Subcutaneous preadipocyte (primary cell): Measurements from ENCODE around the gene MRPL36. TPM values are rescaled to one million over a fixed set of nuclear protein-coding genes. Genes with fewer than 3 reads are reported as not detected.

Experiments used
- total RNA-seq: library from RNA; depleted of rRNA; stranded (reverse); fragments of >200 nt; gene quantifications from 2 replicates; pipeline ENCODE4 v1.2.3, GENCODE V29; 2012

MRPL36 gene
- total RNA-seq: 59.2 and 60.8 TPM in 2 replicates

GRCh38 chr5:1799602-1800471, at the start of gene MRPL36:
TSS of gene MRPL36 (minus strand) at chr5:1799837. CDS start at chr5:1798935, 902 bp downstream.

DNA sequence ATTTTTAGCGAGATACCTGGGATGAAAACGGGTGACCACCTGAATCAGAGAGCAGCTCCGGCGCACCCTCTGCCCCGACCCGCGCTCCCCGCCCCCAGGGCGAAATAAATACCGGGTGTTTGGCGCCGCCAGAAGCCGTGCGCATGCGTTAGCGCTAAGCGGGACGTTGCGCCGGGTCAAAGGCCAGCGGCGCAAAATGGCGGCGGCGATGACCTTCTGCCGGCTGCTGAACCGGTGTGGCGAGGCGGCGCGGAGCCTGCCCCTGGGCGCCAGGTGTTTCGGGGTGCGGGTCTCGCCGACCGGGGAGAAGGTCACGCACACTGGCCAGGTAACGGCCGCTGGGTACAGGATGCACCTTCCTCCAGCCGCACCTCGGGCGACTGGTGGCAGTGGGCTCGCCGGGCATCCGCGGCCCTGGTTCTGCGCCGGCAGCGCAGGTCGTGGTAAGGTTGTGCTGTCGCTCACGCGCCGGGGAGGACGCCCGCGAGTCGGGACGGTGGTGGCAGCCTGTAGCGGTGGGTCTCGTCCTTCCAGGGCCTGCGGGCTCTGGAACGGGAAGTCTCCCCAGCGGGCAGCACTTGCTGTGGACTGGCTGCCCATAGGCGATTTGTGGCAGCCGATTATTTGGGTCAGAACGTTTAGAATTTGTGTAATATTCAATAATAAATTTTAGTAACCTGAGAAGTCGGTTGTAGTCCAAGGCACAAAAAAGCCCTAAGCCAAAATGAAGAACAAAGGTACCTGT, 1.8 kb upstream of the MRPL36 start, which contains the start of gene NDUFS6:
TSS of gene NDUFS6 (plus strand) at position 186 of the 745 bp plus-strand sequence. CDS start at position 197, 11 bp downstream.

Other genes starting within 250 kb of the MRPL36 start
- 29.3 and 32.3 TPM in 2 replicates for gene NDUFS6, start 1.6 kb upstream of the MRPL36 start, total RNA-seq
- gene IRX4, start 83.1 kb upstream of the MRPL36 start, total RNA-seq: 0.59 and 1.1 TPM in 2 replicates